GM19043 (cell line): ENCODE measurements around the gene MAPK11.

Experiments used
- ATAC-seq: cut with Tn5 transposase; IDR thresholded peaks from one replicate; pipeline ENCODE4 v1.9.1; 2021; ENCODE audit warnings: low read depth; ENCODE audit not compliant: unreplicated experiment

The MAPK11 gene

DNA sequence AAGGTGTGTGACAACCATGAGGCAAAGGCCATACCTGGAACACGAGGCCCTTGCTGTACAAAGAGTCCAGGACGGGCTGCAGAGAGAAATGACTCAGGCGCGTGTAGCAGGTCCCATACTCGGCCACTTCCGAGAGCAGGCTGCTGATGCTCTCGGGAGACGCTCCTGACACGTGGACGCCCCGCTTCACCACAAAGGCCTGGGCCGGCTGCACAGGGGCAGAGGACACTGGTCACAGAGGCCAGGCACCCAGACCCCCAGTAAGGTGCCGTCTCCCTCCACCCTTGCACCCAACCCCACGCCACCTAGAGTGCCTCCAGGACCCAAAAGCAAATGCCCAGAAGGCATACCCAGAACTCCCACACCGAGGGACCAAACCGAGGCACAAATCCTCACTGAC is 40.8 kb downstream of the MAPK11 start:
- no peak for ATAC-seq

DNA sequence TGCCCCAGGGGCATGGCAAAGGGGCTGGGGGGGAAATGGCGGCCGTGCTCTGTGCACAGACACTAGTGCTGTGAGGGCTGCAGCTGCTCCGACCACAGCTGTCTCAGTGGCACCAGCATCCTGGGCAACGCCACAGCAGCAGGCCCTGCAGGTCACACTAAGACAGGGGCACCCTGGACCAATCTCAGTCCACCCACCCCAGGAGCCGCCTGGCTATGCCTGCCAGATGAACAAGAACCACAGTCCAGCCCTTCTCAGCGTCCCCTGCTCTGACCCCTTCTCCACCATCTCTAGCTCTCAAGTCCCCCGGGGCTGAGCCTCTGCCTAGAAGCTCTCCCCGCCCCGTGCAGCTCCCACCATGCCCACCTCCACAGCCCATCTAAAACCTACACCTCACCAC is 41.8 kb downstream of the MAPK11 start:
- no peak for ATAC-seq

DNA sequence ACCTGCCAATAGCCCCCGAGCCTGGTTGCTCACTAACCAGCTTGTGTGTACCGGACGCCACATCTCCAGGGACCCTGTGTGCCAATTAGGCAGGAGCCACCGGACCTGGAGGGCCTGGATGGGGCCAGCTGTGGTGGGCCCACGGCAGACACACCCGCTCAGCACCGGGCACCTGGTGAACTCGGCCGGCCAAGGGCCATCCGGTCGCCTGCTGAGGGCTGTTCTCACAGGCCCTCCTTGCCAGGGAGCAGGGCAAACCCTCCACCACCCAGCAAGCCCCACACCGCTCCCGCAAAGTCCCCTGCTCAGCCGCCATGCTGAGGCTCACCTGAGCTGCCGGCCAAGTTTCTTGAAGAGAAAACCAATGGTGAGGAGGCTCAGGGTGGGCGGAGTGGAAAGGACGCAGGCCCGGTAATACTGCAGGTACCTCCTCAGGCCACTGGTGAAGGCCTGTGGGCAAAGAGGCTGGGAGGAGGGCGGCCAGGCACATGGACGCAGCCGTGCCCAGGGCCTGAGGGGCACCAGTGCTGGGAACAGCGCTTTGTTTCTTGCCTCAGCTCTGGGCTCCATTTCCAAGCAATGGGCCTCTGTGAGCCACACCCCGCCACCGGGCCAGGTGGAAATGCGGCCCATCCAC is 42.5 kb downstream of the MAPK11 start:
- no peak for ATAC-seq

DNA sequence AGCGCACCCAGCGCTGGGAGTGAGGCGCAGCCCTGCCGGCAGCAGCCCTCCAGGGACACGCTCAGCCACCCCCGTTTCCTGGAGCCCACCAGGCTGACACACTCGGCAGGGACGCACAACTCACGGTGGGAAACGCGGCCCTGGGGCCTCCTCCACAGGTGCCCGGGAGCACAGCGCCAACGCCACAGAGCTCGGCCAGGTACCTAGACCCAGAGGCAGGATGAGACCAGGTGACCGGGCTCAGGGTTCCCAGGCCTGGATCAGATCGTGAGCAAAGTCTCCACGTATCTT is 43.4 kb downstream of the MAPK11 start:
- no peak for ATAC-seq

DNA sequence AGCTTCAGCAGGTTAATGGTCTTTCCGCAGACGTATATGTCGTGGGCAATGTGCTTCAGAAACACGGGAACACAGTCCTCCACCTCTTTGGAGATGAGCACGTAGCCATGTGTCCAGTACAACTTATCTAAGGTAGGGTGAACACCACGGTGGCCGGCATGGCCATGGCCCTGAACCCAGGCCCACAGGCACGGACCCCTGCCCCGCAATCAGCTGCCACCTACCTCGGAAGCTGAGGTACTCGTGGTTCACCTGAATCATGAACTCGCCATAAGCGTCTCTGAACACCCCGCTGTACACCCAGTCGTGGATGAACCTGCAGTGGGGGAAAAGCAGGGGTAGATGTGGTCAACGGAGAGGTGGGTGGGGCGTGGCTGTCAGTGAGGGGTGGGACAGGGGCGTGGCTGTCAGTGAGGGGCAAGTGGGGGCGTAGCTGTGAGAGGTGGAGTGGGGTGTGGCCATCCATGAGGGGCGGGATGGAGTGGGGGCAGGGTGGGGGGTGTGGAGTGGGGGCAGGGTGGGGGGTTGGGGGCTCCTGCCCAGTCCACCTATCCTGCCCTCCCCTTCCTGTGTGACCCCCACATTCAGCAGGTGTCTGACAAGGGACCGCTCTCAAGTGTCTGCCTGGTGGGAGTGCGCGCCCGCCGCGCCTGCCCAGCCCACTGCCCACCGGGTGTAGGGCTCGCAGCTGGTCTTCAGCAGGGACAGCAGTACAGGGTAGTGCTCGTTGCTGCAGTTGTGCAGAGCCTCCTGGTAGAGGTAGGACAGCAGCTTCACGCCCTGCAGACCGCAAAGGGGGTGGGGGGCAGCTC is 43.9 kb downstream of the MAPK11 start:
- no peak for ATAC-seq

DNA sequence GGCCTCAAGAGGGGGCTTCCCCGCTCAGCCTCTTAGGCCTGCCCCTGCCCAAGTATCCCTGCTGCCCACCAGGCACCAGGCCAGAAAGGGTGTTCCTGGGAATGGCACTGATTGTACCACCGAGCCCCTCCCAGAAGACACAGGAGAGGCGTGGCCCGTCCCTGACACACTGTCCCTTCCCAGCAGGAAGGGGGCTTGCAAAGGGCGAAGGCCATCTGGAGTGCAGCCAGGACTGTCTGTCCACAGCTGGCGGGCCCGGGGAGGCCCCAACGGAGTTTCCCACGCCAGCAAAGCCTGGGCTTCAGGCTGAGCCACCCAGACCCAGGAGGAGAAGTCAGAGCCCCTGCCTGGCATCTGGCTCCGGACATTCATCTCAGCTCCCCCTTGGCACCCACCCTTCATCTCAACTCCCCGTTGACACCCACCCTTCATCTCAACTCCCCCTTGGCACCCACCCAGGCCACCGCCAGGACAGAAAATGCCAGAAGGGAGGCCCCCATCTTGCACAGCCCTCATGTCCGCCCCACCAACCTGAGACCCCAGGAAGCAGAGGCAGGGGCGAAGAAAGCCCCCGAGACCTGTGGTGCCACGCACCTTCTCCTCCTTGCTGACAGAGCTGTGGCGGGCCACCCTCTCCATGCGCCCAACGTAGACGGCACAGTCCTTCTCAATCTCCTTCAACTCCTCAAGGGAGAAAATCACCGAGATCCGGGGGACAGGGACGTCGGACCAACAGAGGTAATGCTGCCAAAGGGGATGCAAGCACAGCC is 44.8 kb downstream of the MAPK11 start:
- ATAC-seq = no peak

DNA sequence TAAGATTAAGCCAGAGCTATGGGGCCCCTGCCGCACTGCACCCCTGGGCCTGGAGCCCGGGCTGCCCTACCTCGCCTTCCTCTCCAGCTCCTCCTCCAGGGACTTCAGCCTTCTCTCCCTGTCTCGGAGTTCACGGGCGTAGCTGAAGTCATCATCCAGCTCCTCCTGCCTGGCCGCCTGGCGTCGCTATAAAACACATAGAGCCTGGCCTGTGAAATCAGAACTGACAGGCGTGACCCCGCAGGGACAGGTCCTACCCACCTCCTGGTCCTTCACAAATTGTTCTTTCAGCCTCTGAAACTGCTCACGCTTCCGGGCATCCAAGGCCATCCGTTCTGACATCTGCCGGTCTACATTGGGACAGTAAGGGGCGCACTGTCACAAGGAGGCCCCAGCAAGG is 46.1 kb downstream of the MAPK11 start:
- no peak for ATAC-seq

DNA sequence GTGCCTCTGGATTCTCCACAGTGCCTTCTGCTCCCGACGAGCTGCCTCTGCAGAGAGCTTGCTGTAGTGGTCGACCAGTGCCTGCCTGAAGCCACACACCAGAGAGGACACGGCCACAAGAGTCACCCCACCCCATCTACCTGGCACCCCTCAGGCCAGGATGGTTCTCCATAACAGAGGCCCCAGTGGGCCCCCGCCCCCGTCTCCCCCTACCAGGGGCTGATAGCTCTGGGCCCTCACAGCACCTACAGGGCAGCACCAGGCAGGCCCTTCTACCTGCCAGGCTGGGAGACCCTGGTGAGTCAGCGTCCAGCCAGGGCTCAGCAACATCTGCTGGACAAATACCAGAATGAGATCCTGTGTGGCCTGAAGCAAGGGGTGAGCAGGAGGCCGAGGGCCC is 47.7 kb downstream of the MAPK11 start:
- no peak for ATAC-seq

DNA sequence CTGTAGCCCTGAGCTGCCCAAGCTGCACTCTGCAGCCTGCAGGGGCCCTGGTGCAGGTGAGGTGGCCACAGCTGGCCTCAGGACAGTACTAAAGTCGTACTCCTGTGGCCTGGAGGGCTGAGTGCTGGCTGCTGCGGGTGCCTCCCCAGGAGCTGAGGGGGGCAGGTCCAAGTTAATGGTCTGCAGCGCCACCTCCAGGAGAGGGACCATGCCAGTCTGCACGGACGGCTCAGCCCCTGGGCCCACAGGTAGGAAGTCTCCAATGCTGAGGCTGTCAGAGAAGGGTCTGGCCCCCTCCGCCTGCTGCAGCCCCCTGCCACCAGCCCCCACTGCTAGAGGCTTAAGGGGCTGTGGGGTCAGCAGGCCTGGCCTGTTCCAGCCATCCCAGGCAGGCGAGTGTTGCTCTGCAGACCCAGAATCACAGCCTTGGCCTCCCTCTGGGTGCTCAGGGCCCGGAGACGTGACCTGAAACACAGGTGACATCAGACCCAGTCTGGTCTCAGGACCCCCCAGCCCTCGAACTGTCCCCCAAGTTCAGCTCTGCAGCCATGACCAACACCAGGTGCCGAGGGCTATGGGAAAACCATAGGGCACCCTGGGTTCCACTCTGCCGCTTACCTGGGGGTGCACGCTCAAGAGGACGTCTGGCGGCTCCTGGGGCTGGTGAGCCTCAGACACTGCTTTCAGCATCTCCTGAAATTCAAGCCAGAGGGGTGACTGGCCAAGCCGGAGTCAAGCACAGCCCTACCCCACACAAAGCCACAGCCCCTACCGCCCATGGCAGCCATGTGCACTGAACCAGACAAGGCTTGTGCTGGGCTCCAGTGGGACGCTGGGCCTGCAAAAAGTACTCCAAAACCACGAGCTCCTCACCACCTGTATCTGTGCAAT is 48.5 kb downstream of the MAPK11 start:
- ATAC-seq = no peak

DNA sequence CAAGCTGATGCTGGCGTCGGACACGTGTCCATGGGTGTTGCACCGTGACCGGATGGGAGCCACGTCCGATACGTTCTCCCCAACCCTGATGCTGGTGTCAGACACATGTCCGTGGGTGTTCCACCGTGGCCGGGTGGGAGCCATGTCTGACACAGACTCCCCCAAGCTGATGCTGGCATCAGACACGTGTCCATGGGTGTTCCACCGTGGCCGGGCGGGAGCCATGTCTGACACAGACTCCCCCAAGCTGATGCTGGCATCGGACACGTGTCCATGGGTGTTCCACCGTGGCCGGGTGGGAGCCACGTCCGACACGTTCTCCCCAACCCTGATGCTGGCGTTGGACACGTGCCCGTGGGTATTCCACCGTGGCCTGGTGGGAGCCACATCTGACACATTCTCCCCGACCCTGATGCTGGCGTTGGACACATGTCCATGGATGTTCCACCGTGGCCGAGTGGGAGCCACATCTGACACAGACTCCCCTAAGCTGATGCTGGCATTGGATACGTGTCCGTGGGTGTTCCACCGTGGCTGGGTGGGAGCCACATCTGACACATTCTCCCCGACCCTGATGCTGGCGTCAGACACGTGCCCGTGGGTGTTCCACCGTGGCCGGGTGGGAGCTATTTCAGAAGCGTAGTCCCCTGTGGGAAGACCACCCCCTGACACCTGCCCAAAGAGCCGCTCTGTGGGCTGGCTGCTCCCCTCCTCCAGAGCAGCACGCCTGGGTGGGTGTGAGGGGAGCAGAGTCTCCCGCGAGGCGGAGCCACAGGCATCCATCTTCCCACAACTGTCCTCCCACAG is 49.4 kb downstream of the MAPK11 start:
- no peak for ATAC-seq

DNA sequence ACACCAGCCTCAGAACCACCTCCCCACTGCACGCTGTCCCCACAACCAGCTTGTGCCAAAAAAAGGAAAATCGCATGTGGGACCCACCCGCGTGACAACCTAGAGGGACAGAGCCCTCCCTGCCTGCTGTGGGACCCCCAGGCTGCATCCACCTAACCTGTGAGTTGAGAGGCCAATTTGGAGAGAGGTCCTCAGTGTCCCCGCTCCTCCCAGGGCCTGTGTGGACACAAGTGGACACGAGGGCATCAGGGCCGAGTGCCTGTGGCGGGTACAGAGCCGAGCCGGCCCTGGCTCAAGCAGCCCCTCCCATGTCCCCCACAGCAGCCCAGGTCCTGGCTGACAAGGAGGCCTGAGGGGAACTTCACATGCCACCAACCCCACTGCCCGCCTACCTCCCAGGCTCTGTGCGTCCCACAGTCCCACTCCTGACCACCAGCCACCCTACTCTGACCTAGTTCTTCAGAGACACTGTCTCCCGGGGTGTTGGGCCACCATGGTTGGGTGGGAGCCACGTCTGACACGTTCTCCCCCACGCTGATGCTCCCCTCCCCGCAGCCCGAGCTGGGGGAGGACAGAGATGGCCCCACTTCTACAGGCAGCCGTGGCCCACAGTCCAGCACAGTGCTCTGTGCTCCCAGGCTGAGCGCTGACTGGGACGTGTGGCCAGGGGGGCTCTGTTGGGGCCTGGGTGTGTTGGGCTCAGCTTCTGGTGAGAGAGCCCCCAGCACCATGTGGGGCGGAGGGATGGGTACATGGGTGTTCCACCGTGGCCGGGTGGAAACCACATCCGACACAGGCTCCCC is 50.2 kb downstream of the MAPK11 start:
- no peak for ATAC-seq

DNA sequence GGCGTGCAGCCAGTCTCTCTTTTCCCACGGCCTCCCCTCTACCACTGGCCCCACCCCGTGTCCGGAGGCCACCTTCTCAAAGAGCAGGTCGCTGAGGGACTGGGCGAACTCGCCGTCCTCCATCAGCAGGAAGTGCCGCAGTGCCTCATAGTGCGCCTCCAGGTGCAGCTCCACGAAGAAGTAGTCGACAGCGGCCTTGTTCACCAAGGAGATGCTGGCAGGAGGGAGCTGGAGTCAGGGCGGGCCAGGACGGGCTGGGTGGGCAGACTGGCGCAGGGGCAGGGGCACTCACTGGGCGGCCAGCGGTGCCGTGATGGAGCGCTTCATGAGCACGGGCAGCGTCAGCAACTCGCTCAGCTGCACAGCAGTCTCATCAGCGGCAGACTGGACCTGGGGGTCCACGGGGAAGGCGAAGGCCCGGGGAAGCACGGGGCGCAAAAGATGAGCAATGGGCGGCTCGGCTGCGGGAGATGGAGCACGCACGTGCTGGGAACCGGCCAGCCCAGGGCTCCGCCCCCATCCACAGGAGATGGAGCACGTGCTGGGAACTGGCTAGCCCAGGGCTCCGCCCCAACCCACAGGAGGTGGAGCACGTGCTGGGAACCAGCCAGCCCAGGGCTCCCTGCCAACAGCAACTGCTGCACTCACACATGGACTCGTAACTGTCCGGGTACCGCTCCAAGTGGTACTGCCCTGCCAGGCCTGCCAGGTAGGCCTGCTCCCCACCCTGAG is 51.0 kb downstream of the MAPK11 start:
- ATAC-seq = no peak

DNA sequence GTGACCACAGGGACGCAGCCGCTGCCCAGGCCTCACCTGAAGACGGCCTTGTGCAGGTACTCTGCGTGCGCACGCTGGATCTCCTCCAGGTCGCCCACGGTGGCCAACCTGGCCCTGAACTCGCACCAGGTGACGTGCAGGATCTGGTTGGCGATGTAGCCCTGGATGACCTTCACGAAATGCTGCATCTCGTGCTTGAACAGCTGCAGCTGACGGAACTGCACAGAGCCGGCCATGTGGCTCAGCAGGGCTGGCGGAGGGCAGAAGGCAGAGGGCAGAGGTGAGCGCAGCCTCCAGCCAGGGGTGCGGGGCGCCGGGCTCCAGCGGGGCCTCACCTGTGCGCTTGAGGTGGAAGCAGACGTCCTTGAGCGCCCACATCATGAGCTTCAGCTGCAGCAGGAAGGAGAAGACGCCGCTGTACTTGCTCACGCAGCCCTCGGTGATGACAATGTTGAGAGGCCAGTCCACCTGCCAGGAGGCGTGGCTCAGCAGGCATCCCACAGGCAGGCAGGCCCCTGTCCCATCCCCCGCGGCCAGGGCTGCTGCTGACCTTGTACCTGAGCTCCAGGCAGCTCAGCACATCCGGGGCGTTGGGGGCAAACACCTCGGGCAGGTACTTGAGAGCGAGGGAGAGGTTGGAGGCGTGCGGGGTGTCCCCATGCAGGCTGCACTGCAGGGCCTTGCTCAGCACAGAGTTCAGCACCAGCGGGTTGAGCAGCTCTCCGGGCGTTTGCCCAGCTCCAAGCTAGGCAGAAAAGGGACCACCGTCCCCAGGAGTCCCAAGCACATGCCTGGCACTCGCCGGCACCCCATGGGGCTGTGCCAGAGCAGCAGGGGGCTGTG is 51.8 kb downstream of the MAPK11 start:
- no peak for ATAC-seq

DNA sequence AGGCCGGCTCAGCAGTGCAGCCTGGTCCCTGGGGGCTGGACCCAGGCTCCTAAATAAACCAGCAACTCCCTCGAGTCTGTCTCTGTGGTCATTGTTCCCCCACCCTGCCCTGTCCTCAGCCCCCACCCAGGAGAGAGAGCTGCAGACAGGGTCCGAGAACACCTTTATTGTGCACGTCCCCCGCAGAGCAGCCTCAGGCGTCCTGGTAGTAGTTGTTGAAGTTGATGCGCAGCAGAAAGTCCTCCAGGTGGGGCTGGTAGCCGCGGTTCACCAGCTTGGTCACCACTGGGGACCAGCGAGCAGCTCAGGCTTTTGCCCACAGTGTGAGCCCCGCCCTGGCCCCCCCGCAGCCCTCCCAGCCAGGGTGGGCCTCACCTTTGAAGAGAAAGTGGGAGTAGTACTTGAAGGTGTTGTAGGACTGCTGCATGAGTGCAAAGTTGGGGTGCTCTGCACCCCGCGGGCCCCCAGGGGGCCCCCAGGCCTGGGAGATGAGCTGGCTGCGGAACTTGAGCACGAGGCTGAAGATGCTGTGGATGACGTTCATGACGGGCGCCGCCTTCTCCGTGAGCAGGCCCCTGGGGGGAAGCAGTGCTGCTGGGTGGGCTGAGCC is 52.5 kb downstream of the MAPK11 start:
- ATAC-seq = no peak

DNA sequence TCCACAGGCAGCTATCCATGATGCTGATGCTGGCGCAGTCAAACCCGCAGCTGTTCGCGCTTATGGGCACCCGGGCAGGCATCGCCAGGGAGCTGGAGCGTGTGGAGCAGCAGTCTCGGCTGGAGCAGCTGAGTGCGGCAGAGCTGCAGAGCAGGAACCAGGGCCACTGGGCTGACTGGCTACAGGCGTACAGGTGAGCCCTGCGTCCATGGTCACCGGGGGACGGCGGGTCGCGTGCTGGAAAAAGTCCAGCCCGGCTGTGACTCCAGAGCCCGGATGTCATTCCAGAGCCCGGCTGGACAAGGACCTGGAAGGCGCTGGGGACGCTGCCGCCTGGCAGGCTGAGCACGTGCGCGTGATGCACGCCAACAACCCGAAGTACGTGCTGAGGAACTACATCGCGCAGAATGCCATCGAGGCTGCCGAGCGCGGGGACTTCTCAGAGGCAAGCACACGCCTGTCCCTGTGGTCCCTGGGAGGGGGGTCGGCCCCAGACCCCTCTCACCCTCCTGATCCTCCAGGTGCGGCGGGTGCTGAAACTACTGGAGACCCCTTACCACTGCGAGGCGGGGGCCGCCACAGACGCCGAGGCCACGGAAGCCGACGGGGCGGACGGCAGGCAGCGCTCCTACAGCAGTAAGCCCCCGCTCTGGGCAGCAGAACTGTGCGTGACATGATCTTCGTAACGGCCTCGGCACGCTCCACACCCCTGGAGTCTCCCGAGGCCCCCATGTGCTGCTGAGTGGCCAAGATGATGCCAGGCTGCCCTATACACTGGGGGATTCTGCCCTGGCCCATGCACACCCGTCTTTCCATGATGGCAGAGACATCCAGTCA is 53.3 kb downstream of the MAPK11 start:
- ATAC-seq = no peak

DNA sequence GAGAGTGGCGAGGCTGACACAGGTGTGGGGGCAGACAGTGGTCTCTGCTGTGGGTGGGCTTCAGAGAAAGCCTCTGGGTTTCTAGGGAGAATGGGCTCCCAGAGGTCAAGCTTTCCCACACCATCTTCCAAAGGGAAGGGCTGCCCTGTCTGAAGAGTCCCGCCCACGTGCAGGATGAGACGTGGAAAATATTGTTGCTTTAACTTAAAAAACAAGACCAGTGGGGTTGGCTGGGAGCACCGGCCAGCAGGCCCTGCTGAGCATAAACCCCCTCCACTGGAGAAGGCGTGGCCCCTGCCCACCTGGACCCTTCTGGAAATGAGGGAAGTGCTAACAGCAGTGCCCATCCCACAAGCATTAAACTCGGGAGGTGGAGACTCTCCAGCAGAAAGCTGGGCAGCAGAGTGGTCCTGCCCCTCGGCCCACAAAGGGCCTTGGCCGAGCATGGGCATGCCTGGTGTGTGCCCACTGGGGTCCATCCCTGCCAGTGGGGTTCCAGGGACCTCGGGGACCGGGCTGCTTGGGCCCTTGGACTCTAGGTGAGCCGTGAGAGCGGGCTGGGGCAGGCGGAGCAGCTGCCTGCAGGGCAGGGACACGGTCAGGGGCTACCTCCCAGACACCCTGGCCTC is 54.0 kb downstream of the MAPK11 start:
- ATAC-seq = no peak
